ENCODE measurements around the gene UBE2E2.

DNA sequence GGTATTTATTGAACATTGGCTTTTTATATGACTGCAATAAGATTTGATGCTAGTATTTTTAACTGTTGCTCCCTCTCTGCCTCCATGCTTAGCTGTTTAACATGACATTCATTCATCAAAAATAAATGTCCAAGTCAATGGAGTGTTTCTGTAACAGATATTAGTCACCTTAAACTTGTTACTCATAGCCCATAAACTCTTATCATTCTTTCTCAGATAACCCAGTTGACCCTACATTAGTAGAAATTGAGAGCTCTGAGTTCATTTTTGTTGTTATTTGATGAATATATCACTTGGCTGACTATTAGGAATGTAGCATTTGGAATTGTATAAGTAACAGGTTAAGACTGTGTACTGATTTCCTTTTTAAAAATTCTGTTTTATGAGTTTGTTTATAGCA lies 201.1 kb downstream of the UBE2E2 start:
- TF ChIP-seq CTCF (IDR thresholded peaks at IDR 0.05) (no peak), POLR2A (IDR thresholded peaks at IDR 0.05) (no peak)
